ENCODE data around the gene GPR173.

GPR173 gene

GRCh38 chrX:53126377-53126776 lies 77.8 kb downstream of the GPR173 start:
- Histone ChIP-seq H3K36me3 (no peaks in the 10 kb centered on the region), H3K4me3 (ENCODE audit: low read depth in 1 of 2, low read length in 1 of 2) (no peak overlapping the region), H3K9me3 (no peaks in the 10 kb centered on the region), H3K27me3 (no peaks in the 10 kb centered on the region), H3K27ac (no peak overlapping the region), H3K4me1 (ENCODE audit: control insufficient read depth in 1 of 2, insufficient read depth in 1 of 2, low read depth in 1 of 2, low read length in 1 of 2) (no peaks in the 10 kb centered on the region)
- TF ChIP-seq CTCF (IDR thresholded peaks at IDR 0.05): no peak

GRCh38 chrX:53128097-53128749 lies 79.6 kb downstream of the GPR173 start:
- Histone ChIP-seq H3K27ac (no peak overlapping the region), H3K4me1 (ENCODE audit: control insufficient read depth in 1 of 2, insufficient read depth in 1 of 2, low read depth in 1 of 2, low read length in 1 of 2) (no peaks in the 10 kb centered on the region)

More at GRCh38 chrX:53128097-53128749, 79.6 kb downstream of the GPR173 start:
- Histone ChIP-seq H3K36me3 (no peaks in the 10 kb centered on the region), H3K9me3 (no peaks in the 10 kb centered on the region), H3K4me3 (ENCODE audit: low read depth in 1 of 2, low read length in 1 of 2) (no peak overlapping the region), H3K27me3 (no peaks in the 10 kb centered on the region)
- TF ChIP-seq CTCF (IDR thresholded peaks at IDR 0.05): no peak

All from neutrophil (primary cell).